ENCODE results near the gene PTPRT.

DNA sequence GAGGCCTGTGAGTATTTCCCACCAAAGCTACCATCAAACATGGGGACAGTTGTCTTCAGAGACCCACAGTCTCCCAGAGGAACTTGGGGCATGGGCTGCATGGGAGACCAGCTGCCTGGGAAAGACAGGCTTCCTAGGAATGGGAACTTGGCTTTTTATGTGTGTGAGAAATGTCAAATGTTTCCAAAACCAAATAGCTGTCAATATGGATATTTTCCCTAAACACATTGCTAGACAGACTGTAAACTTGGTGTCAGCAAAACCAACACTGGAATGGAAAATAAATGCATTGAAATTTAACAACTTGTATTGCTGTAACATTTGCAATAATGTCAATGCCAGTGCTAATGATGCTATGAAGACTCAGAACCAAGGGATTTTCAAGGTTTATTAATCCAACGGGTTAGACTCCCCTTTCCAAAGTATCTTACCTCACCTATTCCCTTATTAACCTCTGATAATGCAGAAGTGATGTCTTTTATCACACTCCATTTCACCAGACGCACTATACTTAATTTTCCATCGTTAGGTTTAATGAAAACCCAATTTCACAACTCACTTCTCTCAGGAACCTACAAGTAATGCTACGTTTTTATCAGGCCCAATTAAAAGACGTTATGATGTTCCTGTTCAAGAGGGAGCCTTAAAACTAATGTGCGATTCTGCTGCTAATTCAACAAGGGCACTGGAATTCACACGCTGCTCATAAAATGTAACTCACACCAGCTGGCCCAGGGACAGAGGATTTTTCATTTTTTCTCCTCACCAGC is 1025.4 kb downstream of the PTPRT start:
- TF ChIP-seq, protein P1, sequence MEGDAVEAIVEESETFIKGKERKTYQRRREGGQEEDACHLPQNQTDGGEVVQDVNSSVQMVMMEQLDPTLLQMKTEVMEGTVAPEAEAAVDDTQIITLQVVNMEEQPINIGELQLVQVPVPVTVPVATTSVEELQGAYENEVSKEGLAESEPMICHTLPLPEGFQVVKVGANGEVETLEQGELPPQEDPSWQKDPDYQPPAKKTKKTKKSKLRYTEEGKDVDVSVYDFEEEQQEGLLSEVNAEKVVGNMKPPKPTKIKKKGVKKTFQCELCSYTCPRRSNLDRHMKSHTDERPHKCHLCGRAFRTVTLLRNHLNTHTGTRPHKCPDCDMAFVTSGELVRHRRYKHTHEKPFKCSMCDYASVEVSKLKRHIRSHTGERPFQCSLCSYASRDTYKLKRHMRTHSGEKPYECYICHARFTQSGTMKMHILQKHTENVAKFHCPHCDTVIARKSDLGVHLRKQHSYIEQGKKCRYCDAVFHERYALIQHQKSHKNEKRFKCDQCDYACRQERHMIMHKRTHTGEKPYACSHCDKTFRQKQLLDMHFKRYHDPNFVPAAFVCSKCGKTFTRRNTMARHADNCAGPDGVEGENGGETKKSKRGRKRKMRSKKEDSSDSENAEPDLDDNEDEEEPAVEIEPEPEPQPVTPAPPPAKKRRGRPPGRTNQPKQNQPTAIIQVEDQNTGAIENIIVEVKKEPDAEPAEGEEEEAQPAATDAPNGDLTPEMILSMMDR (IDR thresholded peaks at IDR 0.05; ENCODE audit: low read depth, low read length): no peak
- TF ChIP-seq, protein P2, sequence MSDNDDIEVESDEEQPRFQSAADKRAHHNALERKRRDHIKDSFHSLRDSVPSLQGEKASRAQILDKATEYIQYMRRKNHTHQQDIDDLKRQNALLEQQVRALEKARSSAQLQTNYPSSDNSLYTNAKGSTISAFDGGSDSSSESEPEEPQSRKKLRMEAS (IDR thresholded peaks at IDR 0.05; ENCODE audit: low read depth, low read length): no peak
- TF ChIP-seq POLR2A (IDR thresholded peaks at IDR 0.05; ENCODE audit: extremely low read depth, insufficient read length): no peak

Measured in NB4 (cell line).